ENCODE results near the gene SPEN. TPM values are rescaled to one million over a fixed set of nuclear protein-coding genes. Genes with fewer than 3 reads are reported as not detected.

Gene SPEN
- total RNA-seq, 1 experiment from 2014 or later: 70.3 TPM

DNA sequence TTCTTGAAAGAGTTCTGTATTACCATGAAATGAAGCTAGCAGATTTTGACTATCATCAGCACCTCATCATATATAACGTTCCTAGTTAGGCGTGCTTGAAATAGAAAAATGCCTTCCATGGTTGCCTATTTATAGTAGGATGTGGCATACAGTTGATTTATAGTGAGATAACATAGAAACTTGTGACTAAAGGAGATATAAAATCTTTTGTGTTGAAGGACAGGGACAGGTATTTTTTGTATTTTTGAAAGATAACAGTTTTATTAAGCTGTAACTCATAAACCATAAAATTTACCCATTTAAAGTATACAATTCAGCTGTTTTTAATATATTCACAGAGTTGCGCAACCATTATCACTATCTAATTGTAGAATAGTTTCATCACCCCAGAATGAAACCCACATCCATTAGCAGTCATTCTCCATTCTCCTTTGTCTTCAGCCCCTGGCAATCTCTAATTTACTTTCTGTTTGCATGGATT is 19.3 kb downstream of the SPEN start:
- ChIA-PET POLR2A (ENCODE audit: low non-redundant PET) (no interaction called here), CTCF (interaction anchor here (0.6 kb wide), 1 partner anchor 60 kb away, joined by 5 read pairs; no protein-coding TSS in a partner anchor)
- TF ChIP-seq, protein P1, sequence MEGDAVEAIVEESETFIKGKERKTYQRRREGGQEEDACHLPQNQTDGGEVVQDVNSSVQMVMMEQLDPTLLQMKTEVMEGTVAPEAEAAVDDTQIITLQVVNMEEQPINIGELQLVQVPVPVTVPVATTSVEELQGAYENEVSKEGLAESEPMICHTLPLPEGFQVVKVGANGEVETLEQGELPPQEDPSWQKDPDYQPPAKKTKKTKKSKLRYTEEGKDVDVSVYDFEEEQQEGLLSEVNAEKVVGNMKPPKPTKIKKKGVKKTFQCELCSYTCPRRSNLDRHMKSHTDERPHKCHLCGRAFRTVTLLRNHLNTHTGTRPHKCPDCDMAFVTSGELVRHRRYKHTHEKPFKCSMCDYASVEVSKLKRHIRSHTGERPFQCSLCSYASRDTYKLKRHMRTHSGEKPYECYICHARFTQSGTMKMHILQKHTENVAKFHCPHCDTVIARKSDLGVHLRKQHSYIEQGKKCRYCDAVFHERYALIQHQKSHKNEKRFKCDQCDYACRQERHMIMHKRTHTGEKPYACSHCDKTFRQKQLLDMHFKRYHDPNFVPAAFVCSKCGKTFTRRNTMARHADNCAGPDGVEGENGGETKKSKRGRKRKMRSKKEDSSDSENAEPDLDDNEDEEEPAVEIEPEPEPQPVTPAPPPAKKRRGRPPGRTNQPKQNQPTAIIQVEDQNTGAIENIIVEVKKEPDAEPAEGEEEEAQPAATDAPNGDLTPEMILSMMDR (conservative IDR thresholded peaks at IDR 0.05; ENCODE audit: low read depth, low read length): no peak
- no peak for TF ChIP-seq EZH2 (IDR thresholded peaks at IDR 0.05; ENCODE audit: borderline replicate concordance, low read depth, low read length, poor library complexity, severe bottlenecking)
- Histone ChIP-seq H3K27ac (ENCODE audit: low read depth, low read length, poor library complexity, severe bottlenecking) (peak overlapping the region; percentile 10), H3K4me3 (ENCODE audit: low read depth, low read length, poor library complexity, severe bottlenecking) (no peak overlapping the region), H3K36me3 (ENCODE audit: insufficient read depth, low read length, poor library complexity, severe bottlenecking) (no peaks in the 10 kb centered on the region), H3K9me3 (ENCODE audit: low read depth, low read length, poor library complexity, severe bottlenecking) (no peaks in the 10 kb centered on the region), H3K27me3 (replicated peaks; ENCODE audit: insufficient read depth, low read depth, low read length, poor library complexity) (no peaks in the 10 kb centered on the region), H3K4me1 (ENCODE audit: insufficient read depth, low read length, poor library complexity, severe bottlenecking) (peaks cover 10% of the 10 kb centered on the region)
- BruUV-seq (replicated peaks): no TSS peak
- intact Hi-C loops (cut with micrococcal nuclease; ENCODE audit: unreplicated experiment): no loop called here
- DNase-seq (ENCODE audit: low spot score): peak; percentile 53

DNA sequence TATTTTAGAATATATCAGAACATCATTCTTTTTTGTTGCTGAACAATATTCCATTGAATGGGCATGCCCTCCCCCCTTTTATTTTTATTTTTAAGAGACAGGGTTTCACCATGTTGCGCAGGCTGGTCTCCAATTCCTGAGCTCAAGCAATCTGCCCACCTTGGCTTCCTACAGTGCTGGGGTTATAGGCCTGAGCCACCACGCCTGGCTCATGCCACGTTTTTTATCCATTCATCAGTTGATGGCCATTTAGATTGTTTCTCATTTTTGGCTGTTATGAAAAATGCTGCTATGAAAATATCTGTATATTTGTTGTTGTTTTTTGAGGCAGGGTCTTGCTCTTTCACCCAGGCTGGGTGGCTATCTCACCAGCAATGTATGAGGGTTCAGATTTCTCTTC is 19.8 kb downstream of the SPEN start:
- peaks cover 10% of the 10 kb centered on the region for H3K4me1 ChIP-seq (ENCODE audit: insufficient read depth, low read length, poor library complexity, severe bottlenecking)
- TF ChIP-seq EZH2 (IDR thresholded peaks at IDR 0.05; ENCODE audit: borderline replicate concordance, low read depth, low read length, poor library complexity, severe bottlenecking): no peak
- TF ChIP-seq, protein P1 (conservative IDR thresholded peaks at IDR 0.05; ENCODE audit: low read depth, low read length): no peak
- ChIA-PET POLR2A (ENCODE audit: low non-redundant PET) (no interaction called here), CTCF (no interaction called here)
- peak overlapping the region; percentile 10 for H3K27ac ChIP-seq (ENCODE audit: low read depth, low read length, poor library complexity, severe bottlenecking)
- intact Hi-C loops (cut with micrococcal nuclease; ENCODE audit: unreplicated experiment): no loop called here
- H3K9me3 ChIP-seq (ENCODE audit: low read depth, low read length, poor library complexity, severe bottlenecking): no peaks in the 10 kb centered on the region
- no TSS peak for BruUV-seq (replicated peaks)
- H3K4me3 ChIP-seq (ENCODE audit: low read depth, low read length, poor library complexity, severe bottlenecking): no peak overlapping the region
- no peak for DNase-seq (ENCODE audit: low spot score)
- no peaks in the 10 kb centered on the region for H3K27me3 ChIP-seq (replicated peaks; ENCODE audit: insufficient read depth, low read depth, low read length, poor library complexity)
- no peaks in the 10 kb centered on the region for H3K36me3 ChIP-seq (ENCODE audit: insufficient read depth, low read length, poor library complexity, severe bottlenecking)

DNA sequence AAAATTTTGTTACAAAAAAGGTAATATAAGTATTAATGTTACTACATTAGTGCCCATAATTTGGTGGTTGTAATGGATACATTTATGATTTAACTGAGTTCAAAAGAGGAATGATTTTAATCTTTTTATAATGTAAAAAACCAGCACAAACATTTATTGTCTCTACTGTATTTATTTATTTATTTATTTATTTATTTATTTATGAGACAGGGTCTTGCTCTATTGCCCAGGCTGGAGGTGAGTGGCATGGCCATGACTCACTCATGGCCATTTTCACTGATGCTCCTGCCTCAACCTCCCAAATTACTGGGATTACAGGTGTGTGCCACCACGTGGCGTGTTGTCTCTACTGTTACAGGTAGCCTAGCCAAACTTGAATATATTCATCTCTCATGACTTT is 21.9 kb downstream of the SPEN start:
- POLR2A ChIA-PET (ENCODE audit: low non-redundant PET): no interaction called here
- CTCF ChIA-PET: no interaction called here
- intact Hi-C loops (cut with micrococcal nuclease; ENCODE audit: unreplicated experiment): no loop called here
- no peak for TF ChIP-seq EZH2 (IDR thresholded peaks at IDR 0.05; ENCODE audit: borderline replicate concordance, low read depth, low read length, poor library complexity, severe bottlenecking)
- TF ChIP-seq, protein P1 (conservative IDR thresholded peaks at IDR 0.05; ENCODE audit: low read depth, low read length): no peak
- H3K36me3 ChIP-seq (ENCODE audit: insufficient read depth, low read length, poor library complexity, severe bottlenecking): peaks cover 9% of the 10 kb centered on the region
- BruUV-seq (replicated peaks): no TSS peak
- H3K27me3 ChIP-seq (replicated peaks; ENCODE audit: insufficient read depth, low read depth, low read length, poor library complexity): no peaks in the 10 kb centered on the region
- no peak overlapping the region for H3K27ac ChIP-seq (ENCODE audit: low read depth, low read length, poor library complexity, severe bottlenecking)
- no peak for DNase-seq (ENCODE audit: low spot score)
- peaks cover 15% of the 10 kb centered on the region for H3K4me1 ChIP-seq (ENCODE audit: insufficient read depth, low read length, poor library complexity, severe bottlenecking)
- no peaks in the 10 kb centered on the region for H3K9me3 ChIP-seq (ENCODE audit: low read depth, low read length, poor library complexity, severe bottlenecking)
- no peak overlapping the region for H3K4me3 ChIP-seq (ENCODE audit: low read depth, low read length, poor library complexity, severe bottlenecking)
